GM23338 (cell line): ENCODE data around the gene FANCD2OS. TPM values are rescaled to one million over a fixed set of nuclear protein-coding genes. Genes with fewer than 3 reads are reported as not detected.

Experiments
- ATAC-seq: fragments of 200-7000 bp; cut with Tn5 transposase; 3 replicates; pipeline ENCODE4 v1.9.1; 2020
- DNase-seq: peaks from one replicate; pipeline ENCODE4 v3.0.0-alpha.2; 2015; ENCODE audit warnings: low spot score
- H2AFZ ChIP-seq: fragments of 200-600 bp; sonication (generic); 2 replicates; pipeline ENCODE4 v1.8.0; 2016; ENCODE audit warnings: antibody characterized with exemption, mild to moderate bottlenecking, moderate library complexity
- H3F3A ChIP-seq: fragments of 200-600 bp; sonication (generic); replicated peaks from 2 replicates; pipeline ENCODE4 v1.8.0; 2017; ENCODE audit warnings: antibody characterized with exemption, mixed run types, low read depth
- H3K27ac ChIP-seq: fragments of 200-600 bp; sonication (generic); 2 replicates; pipeline ENCODE4 v1.6.1; 2016; ENCODE audit warnings: low read depth
- H3K27me3 ChIP-seq: fragments of 200-600 bp; sonication (generic); 2 replicates; pipeline ENCODE4 v1.8.0; 2016; ENCODE audit warnings: mild to moderate bottlenecking, mixed run types, moderate library complexity; ENCODE audit not compliant: insufficient read depth
- H3K36me3 ChIP-seq: fragments of 200-600 bp; sonication (generic); 2 replicates; pipeline ENCODE4 v1.8.0; 2016; ENCODE audit warnings: mild to moderate bottlenecking; ENCODE audit not compliant: insufficient read depth
- H3K4me1 ChIP-seq: fragments of 200-600 bp; sonication (generic); 2 replicates; pipeline ENCODE4 v1.8.0; 2016; ENCODE audit warnings: mild to moderate bottlenecking, moderate library complexity; ENCODE audit not compliant: insufficient read depth
- H3K4me2 ChIP-seq: fragments of 200-600 bp; sonication (generic); 2 replicates; pipeline ENCODE4 v1.7.1; 2017; ENCODE audit warnings: mixed run types
- H3K4me3 ChIP-seq: fragments of 200-600 bp; sonication (generic); 2 replicates; pipeline ENCODE4 v1.6.1; 2016; ENCODE audit warnings: mixed run types
- H3K79me2 ChIP-seq: fragments of 200-600 bp; sonication (generic); replicated peaks from 2 replicates; pipeline ENCODE4 v1.8.0; 2017; ENCODE audit warnings: mild to moderate bottlenecking; ENCODE audit not compliant: insufficient read depth
- H3K9me2 ChIP-seq: fragments of 200-600 bp; sonication (generic); 2 replicates; pipeline ENCODE4 v1.8.0; 2017; ENCODE audit not compliant: insufficient read depth
- H4K20me1 ChIP-seq: fragments of 200-600 bp; sonication (generic); replicated peaks from 2 replicates; pipeline ENCODE4 v1.8.0; 2017; ENCODE audit warnings: mild to moderate bottlenecking; ENCODE audit not compliant: insufficient read depth
- H3K27ac Mint-ChIP-seq: 2 replicates; pipeline ENCODE4 v1.8.0; 2020; ENCODE audit warnings: inconsistent platforms, mild to moderate bottlenecking, moderate library complexity, mixed read lengths
- H3K27me3 Mint-ChIP-seq: 3 replicates; pipeline ENCODE4 v1.8.0; 2022; ENCODE audit warnings: low read depth, mild to moderate bottlenecking, moderate library complexity, mixed read lengths, inconsistent platforms; ENCODE audit not compliant: insufficient read depth, poor library complexity
- H3K36me3 Mint-ChIP-seq: 3 replicates; pipeline ENCODE4 v1.8.0; 2021; ENCODE audit warnings: low read depth, mild to moderate bottlenecking, inconsistent platforms, moderate library complexity, mixed read lengths
- H3K4me1 Mint-ChIP-seq: 3 replicates; pipeline ENCODE4 v1.8.0; 2020; ENCODE audit warnings: mild to moderate bottlenecking, inconsistent platforms, mixed read lengths
- H3K4me3 Mint-ChIP-seq: 3 replicates; pipeline ENCODE4 v1.8.0; 2021; ENCODE audit warnings: moderate library complexity, mild to moderate bottlenecking, inconsistent platforms, mixed read lengths
- H3K9me3 Mint-ChIP-seq: 3 replicates; pipeline ENCODE4 v1.8.0; 2020; ENCODE audit warnings: moderate library complexity, mild to moderate bottlenecking, inconsistent platforms, mixed read lengths
- CREB1 ChIP-seq: fragments of 250-450 bp; sonication (Bioruptor Pico); IDR thresholded peaks from 2 replicates; pipeline ENCODE4 v1.5.0; 2020; ENCODE audit warnings: low read depth, mild to moderate bottlenecking, moderate library complexity
- EZH2 ChIP-seq: fragments of 200-600 bp; sonication (generic); IDR thresholded peaks from one replicate; pipeline ENCODE4 v1.8.0; 2017; ENCODE audit warnings: antibody characterized with exemption, mild to moderate bottlenecking, low read depth; ENCODE audit not compliant: unreplicated experiment
- JUNB ChIP-seq: IDR thresholded peaks from one replicate; pipeline ENCODE4 v1.6.1; 2016; ENCODE audit warnings: antibody characterized with exemption; ENCODE audit not compliant: unreplicated experiment
- NANOG ChIP-seq: IDR thresholded peaks from 2 replicates; pipeline ENCODE4 v1.6.1; 2016; ENCODE audit warnings: antibody characterized with exemption, borderline replicate concordance
- STAT1 ChIP-seq: IDR thresholded peaks from one replicate; pipeline ENCODE4 v1.6.1; 2016; ENCODE audit warnings: antibody characterized with exemption; ENCODE audit not compliant: unreplicated experiment
- ZNF114 ChIP-seq: fragments of 250-450 bp; sonication (Bioruptor Pico); IDR thresholded peaks from 2 replicates; pipeline ENCODE4 v1.5.0; 2020; ENCODE audit warnings: mild to moderate bottlenecking, moderate library complexity
- ZNF462 ChIP-seq: fragments of 250-450 bp; sonication (Bioruptor Pico); IDR thresholded peaks from 2 replicates; pipeline ENCODE4 v1.5.0; 2020; ENCODE audit warnings: mild to moderate bottlenecking, moderate library complexity
- polyA plus RNA-seq: library from polyadenylated mRNA; unstranded; fragments of >200 nt; fragmentation: Nextera tagmentation; extraction: Ambion mirVana; gene quantifications from 2 replicates; pipeline ENCODE4 v1.2.1, GENCODE V29; 2016
- total RNA-seq: library from RNA; depleted of rRNA; stranded (reverse); fragments of >200 nt; shearing (Covaris generic); gene quantifications from 2 replicates; pipeline ENCODE4 v1.2.3, GENCODE V29; 2014

The FANCD2OS gene
- total and polyA plus RNA-seq, 2 experiments from 2014 or later = 0.94 TPM; not detected in 1

DNA sequence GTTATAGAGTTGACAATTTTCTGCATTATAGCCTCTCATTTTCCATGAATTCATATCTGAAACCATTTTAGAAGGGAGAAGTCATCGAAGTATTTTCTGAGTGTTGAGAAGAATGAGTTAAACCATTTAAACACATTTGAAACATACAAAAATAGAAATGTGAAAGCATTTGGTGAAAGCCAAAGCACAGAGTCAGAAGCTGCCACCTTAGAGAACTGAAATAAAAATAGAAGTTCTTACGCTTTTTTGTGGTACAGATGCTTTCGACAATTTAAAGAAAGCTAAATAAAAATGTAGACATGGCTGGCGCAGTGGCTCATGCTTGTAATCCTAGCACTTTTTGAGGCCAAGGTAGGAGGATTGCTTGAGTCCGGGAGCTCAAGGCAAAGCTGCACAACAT lies 9.0 kb downstream of the FANCD2OS start:
- Mint-ChIP-seq H3K27me3 (no peaks in the 10 kb centered on the region), H3K9me3 (no peaks in the 10 kb centered on the region)
- no peak for TF ChIP-seq ZNF114 (CRISPR knock-in tag)
- TF ChIP-seq CREB1 (CRISPR knock-in tag) = no peak
- no peak for TF ChIP-seq JUNB
- TF ChIP-seq NANOG = no peak
- TF ChIP-seq ZNF462 (CRISPR knock-in tag) = no peak

DNA sequence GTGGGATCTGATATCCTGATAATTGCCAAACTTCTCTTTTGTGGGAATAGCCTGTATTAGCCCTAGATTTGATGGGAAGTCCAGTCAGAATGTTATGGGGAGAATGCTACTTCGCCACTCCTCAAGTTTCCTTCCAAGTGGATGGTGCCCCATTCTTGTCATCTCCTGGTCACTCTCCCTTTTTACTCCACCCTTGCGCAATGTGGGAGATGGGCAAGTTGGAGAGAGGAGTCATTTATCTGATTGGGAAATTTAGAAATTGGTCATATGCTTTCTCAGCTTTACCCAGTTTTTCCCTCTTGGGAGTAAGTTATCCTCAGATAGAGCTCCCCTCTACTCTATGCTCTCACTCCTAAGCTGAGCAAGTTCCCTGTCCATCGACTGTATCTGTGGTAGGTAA lies 14.4 kb downstream of the FANCD2OS start:
- Mint-ChIP-seq H3K9me3 (no peaks in the 10 kb centered on the region), H3K4me3 (no peak overlapping the region), H3K27ac (no peak overlapping the region), H3K36me3 (peaks cover 64% of the 10 kb centered on the region), H3K27me3 (peaks cover 4% of the 10 kb centered on the region), H3K4me1 (no peaks in the 10 kb centered on the region)
- TF ChIP-seq STAT1 (no peak), CREB1 (CRISPR knock-in tag) (no peak), EZH2 (no peak), ZNF462 (CRISPR knock-in tag) (no peak), NANOG (no peak)
- Histone ChIP-seq H3K9me2 (no peaks in the 10 kb centered on the region), H3K4me1 (no peaks in the 10 kb centered on the region), H3K27ac (no peak overlapping the region), H4K20me1 (peaks cover 7% of the 10 kb centered on the region), H3K4me3 (no peak overlapping the region), H3K27me3 (no peaks in the 10 kb centered on the region), H3K4me2 (no peak overlapping the region), H3F3A (no peaks in the 10 kb centered on the region), H2AFZ (no peak overlapping the region), H3K36me3 (peaks cover 47% of the 10 kb centered on the region), H3K79me2 (no peaks in the 10 kb centered on the region)
- ATAC-seq (no peak), DNase-seq (no peak)

More for the DNA sequence above, 9.0 kb downstream of the FANCD2OS start:
- Mint-ChIP-seq H3K4me3 (no peak overlapping the region), H3K27ac (no peak overlapping the region), H3K36me3 (peaks cover 60% of the 10 kb centered on the region), H3K4me1 (no peaks in the 10 kb centered on the region)
- DNase-seq (no peak), ATAC-seq (no peak)
- Histone ChIP-seq H3K36me3 (peaks cover 18% of the 10 kb centered on the region), H4K20me1 (peaks cover 4% of the 10 kb centered on the region), H3K27ac (no peak overlapping the region), H3K4me2 (no peak overlapping the region), H3K4me1 (no peaks in the 10 kb centered on the region), H3K9me2 (no peaks in the 10 kb centered on the region), H3K27me3 (no peaks in the 10 kb centered on the region), H3F3A (no peaks in the 10 kb centered on the region), H2AFZ (no peak overlapping the region), H3K4me3 (no peak overlapping the region), H3K79me2 (no peaks in the 10 kb centered on the region)
